ENCODE measurements around the gene DARS2. TPM values are rescaled to one million over a fixed set of nuclear protein-coding genes. Genes with fewer than 3 reads are reported as not detected.
A peak's percentile ranks its signal among the peaks of the same experiment; 100 is the strongest.
"Not testable (repeated sequence)": the region's sequence is repeated elsewhere in the genome, so short reads cannot be mapped to it uniquely, and the experiment has no call there.

Gene DARS2
- total RNA-seq, 1 donor from 2014 or later: 14.6 TPM

DNA sequence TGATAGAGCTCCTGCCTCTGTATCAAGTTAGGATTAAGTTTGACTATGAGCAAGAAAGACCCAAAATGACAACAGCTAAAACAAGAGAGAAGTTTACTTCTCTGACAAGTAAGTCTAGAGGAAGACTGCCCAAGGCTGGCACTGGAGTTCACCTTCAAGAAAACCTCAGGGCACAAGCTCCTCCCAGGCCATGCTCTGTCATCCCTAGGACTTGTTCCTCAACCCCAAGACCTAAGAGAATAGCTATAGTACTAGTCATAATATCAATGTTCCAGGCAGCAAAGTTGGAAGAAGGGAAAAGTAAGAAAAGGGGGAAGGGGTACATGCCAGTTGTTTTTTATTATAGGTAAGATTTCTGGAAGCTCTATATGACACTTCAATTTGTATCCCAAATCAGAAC is 26.4 kb upstream of the DARS2 start:
- no peaks in the 10 kb centered on the region for H3K9me3 ChIP-seq

GRCh38 chr1:173799995-173800394 is 24.5 kb upstream of the DARS2 start:
- H3K27me3 ChIP-seq; intact Hi-C loops (cut with DNase I); DNase-seq; H3K4me1 ChIP-seq; H3K4me3 ChIP-seq; H3K9me3 ChIP-seq; H3K27ac ChIP-seq; ATAC-seq: not testable (repeated sequence)
- H3K36me3 ChIP-seq: peaks cover 11% of the 10 kb centered on the region

More for the DNA sequence above, 26.4 kb upstream of the DARS2 start:
- ATAC-seq (no peak), DNase-seq (no peak)
- Histone ChIP-seq H3K36me3 (peaks cover 11% of the 10 kb centered on the region), H3K4me3 (no peak overlapping the region), H3K27me3 (no peaks in the 10 kb centered on the region), H3K4me1 (no peaks in the 10 kb centered on the region), H3K27ac (no peak overlapping the region)
- intact Hi-C loops (cut with DNase I): no loop called here
- TF ChIP-seq CTCF (IDR thresholded peaks at IDR 0.05): no peak

DNA sequence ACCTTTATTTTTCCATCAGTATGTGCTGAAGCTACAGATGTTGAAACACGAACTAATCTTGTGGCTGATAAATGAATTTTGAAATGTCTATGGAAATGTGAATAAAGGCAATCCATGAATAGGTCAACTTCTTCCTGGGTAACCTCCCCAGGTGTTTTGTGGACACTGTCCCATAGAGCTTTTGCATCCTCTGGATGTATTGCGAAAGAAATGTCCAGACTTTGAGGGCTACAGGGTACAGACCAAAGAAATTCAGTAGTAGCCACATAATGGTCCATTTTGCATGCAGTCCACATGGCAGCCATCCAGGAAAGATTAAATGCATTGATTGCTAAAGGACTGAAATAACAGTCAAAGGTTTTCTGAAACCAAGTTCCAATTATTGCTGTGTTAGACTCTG is 21.5 kb upstream of the DARS2 start:
- no peak overlapping the region for H3K27ac ChIP-seq
- no peak overlapping the region for H3K4me3 ChIP-seq
- ATAC-seq (no peak), DNase-seq (no peak)
- peaks cover 19% of the 10 kb centered on the region for H3K36me3 ChIP-seq
- H3K27me3 ChIP-seq: no peaks in the 10 kb centered on the region
- intact Hi-C loops (cut with DNase I): no loop called here
- no peaks in the 10 kb centered on the region for H3K9me3 ChIP-seq
- H3K4me1 ChIP-seq: no peaks in the 10 kb centered on the region
- TF ChIP-seq CTCF (IDR thresholded peaks at IDR 0.05): no peak

DNA sequence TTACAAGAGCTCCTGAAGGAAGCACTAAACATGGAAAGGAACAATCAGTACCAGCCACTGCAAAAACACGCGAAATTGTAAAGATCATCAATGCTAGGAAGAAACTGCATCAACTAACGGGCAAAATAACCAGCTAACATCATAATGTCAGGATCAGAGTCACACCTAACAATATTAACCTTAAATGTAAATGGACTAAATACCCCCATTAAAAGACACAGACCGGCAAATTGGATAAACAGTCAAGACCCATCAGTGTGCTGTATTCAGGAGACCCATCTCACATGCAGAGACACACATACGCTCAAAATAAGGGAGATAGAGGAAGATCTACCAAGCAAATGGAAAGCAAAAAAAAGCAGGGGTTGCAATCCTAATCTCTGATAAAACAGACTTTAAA is 10.8 kb upstream of the DARS2 start:
- DNase-seq; H3K36me3 ChIP-seq; H3K9me3 ChIP-seq; H3K4me3 ChIP-seq; H3K27me3 ChIP-seq; intact Hi-C loops (cut with DNase I); H3K27ac ChIP-seq; ATAC-seq; H3K4me1 ChIP-seq: not testable (repeated sequence)

DNA sequence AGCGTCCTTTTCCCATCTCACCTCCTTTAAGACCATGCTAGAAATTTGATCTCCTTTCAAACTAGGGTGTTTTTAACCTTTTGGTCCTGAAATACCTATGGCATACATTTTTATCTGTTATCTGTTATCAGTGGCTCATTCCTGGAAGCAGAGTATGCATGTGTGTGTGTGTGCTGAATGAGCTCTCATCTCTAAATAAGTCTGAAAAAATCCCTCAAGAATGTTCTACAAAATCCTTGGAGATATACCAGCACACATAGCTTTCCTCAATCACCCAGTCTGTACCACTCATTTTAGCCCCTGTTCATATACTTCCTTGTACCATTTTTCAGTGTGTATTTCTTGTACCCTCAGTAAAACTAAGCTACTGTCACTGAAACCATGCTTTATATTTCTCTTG is 6.0 kb upstream of the DARS2 start:
- ATAC-seq: no peak
- no peaks in the 10 kb centered on the region for H3K27me3 ChIP-seq

DNA sequence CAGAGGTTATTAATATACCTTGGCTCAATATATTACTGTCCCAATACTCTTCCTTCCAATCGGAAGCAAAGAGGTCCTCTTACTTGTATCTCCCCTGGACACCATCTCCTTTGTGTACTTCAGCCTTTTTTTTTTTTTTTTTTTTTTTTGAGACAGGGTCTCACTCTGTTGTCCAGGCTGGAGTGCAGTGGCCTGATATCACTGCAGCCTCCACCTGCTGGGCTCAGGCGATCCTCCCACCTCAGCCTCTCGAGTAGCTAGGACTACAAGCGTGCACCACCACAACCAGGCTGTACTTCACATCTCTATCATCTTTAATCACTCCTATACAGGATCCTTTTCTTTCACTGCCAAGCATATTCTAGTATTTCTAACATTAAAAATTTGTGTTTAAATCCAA is 2.8 kb upstream of the DARS2 start:
- DNase-seq (no peak), ATAC-seq (no peak)
- no peaks in the 10 kb centered on the region for H3K27me3 ChIP-seq
- no peak overlapping the region for H3K4me3 ChIP-seq
- H3K4me1 ChIP-seq: peaks cover 3% of the 10 kb centered on the region
- intact Hi-C loops (cut with DNase I): loop anchor here (5.0 kb wide), 1 partner anchor 389 kb away; no protein-coding TSS in a partner anchor
- H3K9me3 ChIP-seq: no peaks in the 10 kb centered on the region
- H3K27ac ChIP-seq: no peak overlapping the region
- H3K36me3 ChIP-seq: no peaks in the 10 kb centered on the region
- TF ChIP-seq CTCF (IDR thresholded peaks at IDR 0.05): no peak

More for the DNA sequence above, 6.0 kb upstream of the DARS2 start:
- Histone ChIP-seq H3K4me1 (no peaks in the 10 kb centered on the region), H3K9me3 (no peaks in the 10 kb centered on the region), H3K36me3 (no peaks in the 10 kb centered on the region), H3K27ac (no peak overlapping the region), H3K4me3 (no peak overlapping the region)
- TF ChIP-seq CTCF (IDR thresholded peaks at IDR 0.05): no peak
- intact Hi-C loops (cut with DNase I): no loop called here
- no peak for DNase-seq

- intact Hi-C loops (cut with DNase I): loop anchor here (5.0 kb wide), 1 partner anchor 392 kb away; no protein-coding TSS in a partner anchor
- Histone ChIP-seq H3K27me3 (no peaks in the 10 kb centered on the region), H3K36me3 (no peaks in the 10 kb centered on the region), H3K4me3 (peak overlapping the region; percentile 88), H3K27ac (peak overlapping the region; percentile 88), H3K4me1 (peaks cover 3% of the 10 kb centered on the region), H3K9me3 (no peaks in the 10 kb centered on the region)
- DNase-seq (no peak), ATAC-seq (no peak)
- no peak for TF ChIP-seq CTCF (IDR thresholded peaks at IDR 0.05)
These were observed 625 bp upstream of the DARS2 start for GRCh38 chr1:173823781-173824314.

Measured in upper lobe of right lung (tissue), 1 donor.